ENCODE results near the gene GUCY2D. TPM values are rescaled to one million over a fixed set of nuclear protein-coding genes. Genes with fewer than 3 reads are reported as not detected.

Gene GUCY2D
- polyA plus RNA-seq, 1 donor from 2014 or later = 0.07 TPM

DNA sequence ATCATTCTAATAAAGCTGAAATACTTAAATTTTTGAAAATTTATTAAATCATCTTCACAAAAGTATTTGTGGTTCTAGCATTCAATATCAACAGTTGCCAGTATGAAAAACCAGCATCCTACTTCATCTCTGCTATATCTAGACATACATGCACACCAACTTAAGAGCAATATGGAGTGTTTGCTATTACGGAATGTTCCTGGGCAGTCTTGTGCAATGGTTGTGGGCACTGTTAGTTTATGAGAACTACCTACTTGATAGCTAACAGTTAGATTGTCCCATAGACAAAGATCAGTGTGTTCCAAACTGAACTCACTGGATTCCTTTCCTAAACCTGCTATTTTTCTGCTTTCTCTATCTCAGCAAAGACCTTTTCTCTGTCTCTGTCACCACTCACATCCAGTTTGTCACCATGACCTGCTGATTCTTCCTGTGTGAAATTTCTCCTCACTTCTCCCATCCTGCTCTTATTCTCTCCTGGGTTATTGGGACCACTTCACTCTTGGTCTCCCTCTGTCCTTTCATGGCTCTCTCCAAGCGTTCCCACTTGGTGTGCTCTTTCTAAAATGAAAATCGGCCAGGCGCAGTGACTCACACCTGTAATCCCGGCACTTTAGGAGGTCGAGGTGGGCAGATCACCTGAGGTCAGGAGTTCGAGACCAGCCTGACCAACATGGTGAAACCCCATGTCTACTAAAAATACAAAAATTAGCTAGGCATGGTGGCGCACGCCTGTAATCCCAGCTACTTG is 42.7 kb upstream of the GUCY2D start:
- H2AFZ ChIP-seq (ENCODE audit: low read depth, low read length) = no peak overlapping the region
- H3F3A ChIP-seq (ENCODE audit: insufficient read depth, low read length, poor library complexity, severe bottlenecking) = no peaks in the 10 kb centered on the region
- no peaks in the 10 kb centered on the region for H4K20me1 ChIP-seq (ENCODE audit: insufficient read depth)
- H3K27ac ChIP-seq (ENCODE audit: low read length) = no peak overlapping the region
- H3K36me3 ChIP-seq (ENCODE audit: insufficient read depth, low read length) = no peaks in the 10 kb centered on the region
- H3K9me2 ChIP-seq (ENCODE audit: insufficient read depth, low read length) = no peaks in the 10 kb centered on the region
- H3K27me3 ChIP-seq (ENCODE audit: insufficient read depth, low read depth, low read length) = no peaks in the 10 kb centered on the region
- H3K4me2 ChIP-seq (ENCODE audit: low read length) = no peak overlapping the region
- H3K79me2 ChIP-seq (replicated peaks; ENCODE audit: insufficient read depth, low read length) = no peaks in the 10 kb centered on the region
- H3K9me3 ChIP-seq (ENCODE audit: low read length) = no peaks in the 10 kb centered on the region
- H3K9ac ChIP-seq (ENCODE audit: low read length) = no peak overlapping the region
- TF ChIP-seq SMC3 (conservative IDR thresholded peaks at IDR 0.05; ENCODE audit: poor library complexity) = no peak
- H3K4me3 ChIP-seq (ENCODE audit: low read length) = no peak overlapping the region

DNA sequence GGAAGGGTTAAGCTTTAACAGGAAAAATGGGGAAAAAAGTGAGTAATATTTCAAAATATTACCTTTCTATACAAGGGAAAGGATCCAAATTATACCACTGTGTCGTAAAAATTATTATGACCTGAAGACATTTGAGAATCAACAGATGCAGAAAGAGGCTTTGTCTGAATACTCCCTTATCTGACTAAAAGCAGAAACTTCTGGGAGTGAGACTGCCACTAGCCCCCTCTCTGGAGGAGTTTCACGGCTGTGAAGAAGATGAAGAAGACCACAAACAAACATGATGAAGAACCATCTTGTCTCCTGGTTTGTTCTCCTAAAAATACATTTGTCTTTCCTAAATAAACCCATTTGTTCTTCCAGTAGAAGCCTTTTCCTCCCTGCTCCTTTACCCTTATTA is 41.0 kb upstream of the GUCY2D start:
- TF ChIP-seq REST (IDR thresholded peaks at IDR 0.05; ENCODE audit: borderline replicate concordance) (no peak), SMC3 (conservative IDR thresholded peaks at IDR 0.05; ENCODE audit: poor library complexity) (no peak), EZH2 (IDR thresholded peaks at IDR 0.05; ENCODE audit: borderline replicate concordance, insufficient read depth, low read length, poor library complexity, severe bottlenecking) (no peak), RAD21 (conservative IDR thresholded peaks at IDR 0.05) (no peak), POLR2AphosphoS5 (IDR thresholded peaks at IDR 0.05) (no peak), TAF1 (IDR thresholded peaks at IDR 0.05; ENCODE audit: low read depth) (no peak), EP300 (conservative IDR thresholded peaks at IDR 0.05; ENCODE audit: poor library complexity, severe bottlenecking) (no peak), MXI1 (conservative IDR thresholded peaks at IDR 0.05; ENCODE audit: poor library complexity, severe bottlenecking) (no peak)
- TF ChIP-seq, protein P1, sequence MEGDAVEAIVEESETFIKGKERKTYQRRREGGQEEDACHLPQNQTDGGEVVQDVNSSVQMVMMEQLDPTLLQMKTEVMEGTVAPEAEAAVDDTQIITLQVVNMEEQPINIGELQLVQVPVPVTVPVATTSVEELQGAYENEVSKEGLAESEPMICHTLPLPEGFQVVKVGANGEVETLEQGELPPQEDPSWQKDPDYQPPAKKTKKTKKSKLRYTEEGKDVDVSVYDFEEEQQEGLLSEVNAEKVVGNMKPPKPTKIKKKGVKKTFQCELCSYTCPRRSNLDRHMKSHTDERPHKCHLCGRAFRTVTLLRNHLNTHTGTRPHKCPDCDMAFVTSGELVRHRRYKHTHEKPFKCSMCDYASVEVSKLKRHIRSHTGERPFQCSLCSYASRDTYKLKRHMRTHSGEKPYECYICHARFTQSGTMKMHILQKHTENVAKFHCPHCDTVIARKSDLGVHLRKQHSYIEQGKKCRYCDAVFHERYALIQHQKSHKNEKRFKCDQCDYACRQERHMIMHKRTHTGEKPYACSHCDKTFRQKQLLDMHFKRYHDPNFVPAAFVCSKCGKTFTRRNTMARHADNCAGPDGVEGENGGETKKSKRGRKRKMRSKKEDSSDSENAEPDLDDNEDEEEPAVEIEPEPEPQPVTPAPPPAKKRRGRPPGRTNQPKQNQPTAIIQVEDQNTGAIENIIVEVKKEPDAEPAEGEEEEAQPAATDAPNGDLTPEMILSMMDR (IDR thresholded peaks at IDR 0.05; ENCODE audit: poor library complexity, severe bottlenecking) = no peak
- no peaks in the 10 kb centered on the region for H3K9me2 ChIP-seq (ENCODE audit: insufficient read depth, low read length)

More for the DNA sequence above, 41.0 kb upstream of the GUCY2D start:
- Histone ChIP-seq H3K27me3 (ENCODE audit: insufficient read depth, low read depth, low read length) (no peaks in the 10 kb centered on the region), H4K20me1 (ENCODE audit: insufficient read depth) (no peaks in the 10 kb centered on the region), H2AFZ (ENCODE audit: low read depth, low read length) (no peak overlapping the region), H3K36me3 (ENCODE audit: insufficient read depth, low read length) (no peaks in the 10 kb centered on the region), H3K27ac (ENCODE audit: low read length) (no peak overlapping the region), H3F3A (ENCODE audit: insufficient read depth, low read length, poor library complexity, severe bottlenecking) (no peaks in the 10 kb centered on the region), H3K9ac (ENCODE audit: low read length) (no peak overlapping the region), H3K79me2 (replicated peaks; ENCODE audit: insufficient read depth, low read length) (no peaks in the 10 kb centered on the region), H3K4me3 (ENCODE audit: low read length) (no peak overlapping the region), H3K4me2 (ENCODE audit: low read length) (no peak overlapping the region), H3K9me3 (ENCODE audit: low read length) (no peaks in the 10 kb centered on the region)

All from neural cell (in vitro differentiated cells).